CD4-positive, alpha-beta memory T cell (primary cell): Measurements from ENCODE around the gene SMIM36. TPM values are rescaled to one million over a fixed set of nuclear protein-coding genes. Genes with fewer than 3 reads are reported as not detected.
"Not testable (repeated sequence)": the region's sequence is repeated elsewhere in the genome, so short reads cannot be mapped to it uniquely, and the experiment has no call there.

Source experiments
- CTCF ChIA-PET: fragments of 350-600 bp; sonication (Branson Sonifier 250); formaldehyde crosslinking; loops from one replicate; lab custom pipeline; 2021; ENCODE audit warnings: inconsistent platforms; ENCODE audit not compliant: partially characterized antibody; lab: Charles Lee
- POLR2A ChIA-PET: fragments of 350-600 bp; sonication (Branson Sonifier 250); formaldehyde crosslinking; loops from one replicate; lab custom pipeline; 2021; ENCODE audit not compliant: partially characterized antibody; lab: Charles Lee
- DNase-seq, 5 donors: peaks; one replicate each; pipeline versions ENCODE4 v3.0.0 to v3.0.0-alpha.2; 2020 to 2022; ENCODE audit warnings: mixed read lengths in 1 of 5
- H3K27ac ChIP-seq: one replicate; pipeline ENCODE4 v1.7.0; 2013; ENCODE audit warnings: low read depth, low read length
- H3K27me3 ChIP-seq: 2 replicates; pipeline ENCODE4 v1.7.0; 2013; ENCODE audit warnings: mild to moderate bottlenecking, low read length, moderate library complexity; ENCODE audit not compliant: insufficient read depth
- H3K36me3 ChIP-seq: 2 replicates; pipeline ENCODE4 v1.7.0; 2013; ENCODE audit warnings: mild to moderate bottlenecking, low read length, moderate library complexity; ENCODE audit not compliant: insufficient read depth
- H3K4me1 ChIP-seq: 2 replicates; pipeline ENCODE4 v1.7.0; 2013; ENCODE audit warnings: mild to moderate bottlenecking, low read length, moderate library complexity; ENCODE audit not compliant: insufficient read depth
- H3K4me3 ChIP-seq, 2 donors: one replicate each; pipeline ENCODE4 v1.7.0; 2013; ENCODE audit warnings: low read length in 2 of 2, mild to moderate bottlenecking in 1 of 2
- H3K9me3 ChIP-seq, 2 donors: one replicate each; pipeline ENCODE4 v1.7.0; 2013; ENCODE audit warnings: low read length in 2 of 2, control low read depth in 1 of 2; ENCODE audit not compliant: control insufficient read depth in 1 of 2
- H3K27ac Mint-ChIP-seq, 7 donors: one replicate each; pipeline ENCODE4 v1.8.0; 2020 to 2021; ENCODE audit warnings: mixed read lengths in 7 of 7, mild to moderate bottlenecking in 6 of 7, inconsistent platforms in 3 of 7, moderate library complexity in 3 of 7
- H3K27me3 Mint-ChIP-seq, 2 donors: one replicate each; pipeline ENCODE4 v1.8.0; 2020 to 2021; ENCODE audit warnings: mixed read lengths in 2 of 2
- H3K36me3 Mint-ChIP-seq, 2 donors: one replicate each; pipeline ENCODE4 v1.8.0; 2020 to 2021; ENCODE audit warnings: mixed read lengths in 2 of 2, inconsistent platforms in 1 of 2, mild to moderate bottlenecking in 1 of 2
- H3K4me1 Mint-ChIP-seq, 4 donors: one replicate each; pipeline ENCODE4 v1.8.0; 2020 to 2021; ENCODE audit warnings: mixed read lengths in 4 of 4, mild to moderate bottlenecking in 1 of 4
- H3K4me3 Mint-ChIP-seq, 8 donors: one replicate each; pipeline ENCODE4 v1.8.0; 2020 to 2021; ENCODE audit warnings: mixed read lengths in 8 of 8, mild to moderate bottlenecking in 7 of 8, moderate library complexity in 6 of 8, inconsistent platforms in 3 of 8
- H3K9me3 Mint-ChIP-seq, 8 donors: one replicate each; pipeline ENCODE4 v1.8.0; 2020 to 2021; ENCODE audit warnings: mixed read lengths in 8 of 8, mild to moderate bottlenecking in 5 of 8, inconsistent platforms in 3 of 8, moderate library complexity in 1 of 8
- intact Hi-C: fragments of 100-400 bp; cut with micrococcal nuclease; formaldehyde crosslinking; loops from one replicate; pipeline ENCODE4 v1.15.1; 2023
- polyA plus RNA-seq, 2 donors: library from polyadenylated mRNA; unstranded; fragments of 300-500 nt; fragmentation: Illumina TruSeq; gene quantifications; one replicate each; pipeline ENCODE4 v1.2.3, GENCODE V29; 2021
- total RNA-seq, 2 experiments: library from RNA; stranded (reverse); gene quantifications; one replicate each; pipeline ENCODE4 v1.2.3, GENCODE V29; 2021

The SMIM36 gene
- total and polyA plus RNA-seq, 4 experiments from 2014 or later = not detected

DNA sequence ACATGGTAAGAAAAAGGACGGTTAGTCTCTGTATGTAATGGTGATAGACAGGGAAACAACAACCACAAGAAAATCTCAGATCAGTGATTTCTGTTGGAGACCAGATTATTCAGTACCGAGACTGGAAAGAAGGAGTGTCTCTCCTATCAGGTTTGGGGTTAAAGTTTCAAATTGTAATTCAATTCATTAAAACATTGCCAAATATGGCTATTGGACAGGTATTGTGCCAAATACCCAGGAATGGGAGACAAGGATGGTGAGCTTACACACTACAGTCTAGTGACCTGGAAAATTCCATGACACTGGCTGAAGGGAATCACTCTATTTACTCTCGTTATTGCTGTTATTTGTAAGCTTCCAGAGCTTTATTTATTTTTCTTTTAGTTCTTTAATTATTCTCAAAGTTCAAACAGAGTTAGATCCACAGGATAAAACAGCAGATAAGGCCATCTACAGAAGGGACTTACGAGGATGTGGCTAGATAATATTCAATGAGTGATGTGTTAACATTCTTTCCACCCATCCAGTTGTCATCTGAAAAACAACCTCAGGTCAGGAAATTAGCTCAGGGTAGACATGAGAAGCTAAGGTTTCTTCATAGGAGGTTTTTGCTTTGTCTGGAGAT, 64.6 kb downstream of the SMIM36 start:
- Mint-ChIP-seq H3K36me3 (no peaks in the 10 kb centered on the region), H3K4me1 (no peaks in the 10 kb centered on the region), H3K9me3 (no peaks in the 10 kb centered on the region), H3K27me3 (peaks cover 2 to 7% of the 10 kb centered on the region in 2 donors), H3K27ac (no peak overlapping the region), H3K4me3 (no peak overlapping the region)
- Histone ChIP-seq H3K27ac (no peak overlapping the region), H3K36me3 (no peaks in the 10 kb centered on the region), H3K9me3 (no peaks in the 10 kb centered on the region), H3K4me1 (no peaks in the 10 kb centered on the region), H3K4me3 (no peak overlapping the region), H3K27me3 (no peaks in the 10 kb centered on the region)
- intact Hi-C loops = no loop called here
- DNase-seq = no peak
- ChIA-PET CTCF (no interaction called here), POLR2A (no interaction called here)

DNA sequence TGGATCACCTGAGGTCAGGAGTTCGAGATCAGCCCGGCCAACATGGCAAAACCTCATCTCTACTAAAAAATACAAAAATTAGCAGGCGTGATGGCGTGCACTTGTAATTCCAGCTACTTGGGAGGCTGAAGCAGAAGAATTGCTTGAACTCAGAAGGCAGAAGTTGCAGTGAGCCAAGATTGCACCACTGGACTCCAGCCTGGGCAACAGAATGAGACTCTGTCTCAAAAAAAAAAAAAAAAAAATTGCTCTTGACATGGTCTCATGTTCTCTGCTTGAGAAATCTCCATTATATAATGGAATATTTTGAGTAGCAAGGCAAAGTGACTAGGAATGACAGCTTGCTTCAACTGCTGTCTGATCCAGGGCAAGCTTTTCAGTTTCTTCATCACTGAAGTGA, 65.2 kb downstream of the SMIM36 start:
- H3K4me3 ChIP-seq, H3K27me3 ChIP-seq, POLR2A ChIA-PET, H3K36me3 Mint-ChIP-seq, H3K36me3 ChIP-seq, H3K27ac Mint-ChIP-seq, H3K9me3 ChIP-seq, H3K9me3 Mint-ChIP-seq, H3K4me1 Mint-ChIP-seq, H3K4me3 Mint-ChIP-seq, H3K4me1 ChIP-seq, CTCF ChIA-PET, H3K27ac ChIP-seq, H3K27me3 Mint-ChIP-seq, intact Hi-C loops, DNase-seq: not testable (repeated sequence)

DNA sequence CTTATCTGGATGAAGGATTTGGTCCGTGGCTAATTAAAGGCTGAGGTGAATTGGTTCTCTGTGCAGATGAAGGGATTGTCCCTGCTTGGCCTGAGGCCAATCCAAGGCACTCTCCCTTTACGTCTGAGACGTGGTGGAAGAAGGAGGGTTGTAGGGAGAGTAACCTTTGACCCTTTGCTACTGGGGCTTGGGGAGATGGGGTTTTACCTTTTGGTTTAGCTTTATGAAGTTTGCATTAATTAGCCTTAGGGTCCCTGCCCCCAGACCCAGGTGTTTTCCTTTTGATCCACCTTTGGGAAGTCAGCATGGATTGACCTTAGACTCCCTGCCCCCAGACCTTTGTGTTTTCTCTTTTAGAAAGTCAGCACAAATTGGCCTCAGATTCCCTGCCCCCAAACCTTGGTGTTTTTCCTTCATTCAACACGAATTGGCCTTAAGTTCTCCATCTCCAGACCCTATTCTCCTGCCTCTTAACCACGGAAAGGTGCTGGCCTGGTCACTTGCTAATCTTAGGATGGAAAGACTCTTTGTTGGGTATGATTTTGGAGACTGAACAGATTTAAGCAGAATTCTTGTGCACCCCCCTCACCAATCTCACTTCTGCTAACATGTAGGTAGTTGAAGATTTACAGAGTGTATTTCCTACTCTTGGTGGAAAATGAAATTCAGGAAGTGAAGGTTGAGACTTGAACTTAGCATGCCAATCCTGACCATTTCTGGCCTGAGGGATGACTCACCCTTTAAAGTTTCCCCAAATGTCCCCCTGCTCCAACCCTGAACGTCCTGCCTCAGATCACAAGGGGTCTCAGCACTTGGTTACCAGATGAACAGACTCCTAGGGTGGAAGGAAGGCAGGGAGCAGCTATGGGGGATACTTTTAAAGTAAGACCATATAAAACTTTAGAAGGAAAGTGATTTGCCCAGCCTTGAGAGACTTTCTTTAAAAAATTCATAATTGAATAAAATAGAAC, 66.5 kb downstream of the SMIM36 start:
- H3K4me3 ChIP-seq = no peak overlapping the region
- Mint-ChIP-seq H3K27ac (no peak overlapping the region), H3K36me3 (no peaks in the 10 kb centered on the region), H3K4me3 (no peak overlapping the region), H3K9me3 (no peaks in the 10 kb centered on the region), H3K27me3 (peaks cover 0 to 2% of the 10 kb centered on the region in 2 donors), H3K4me1 (no peaks in the 10 kb centered on the region)
- no peaks in the 10 kb centered on the region for H3K4me1 ChIP-seq
- DNase-seq = no peak
- CTCF ChIA-PET = no interaction called here
- POLR2A ChIA-PET = no interaction called here
- no peak overlapping the region for H3K27ac ChIP-seq
- intact Hi-C loops = no loop called here
- no peaks in the 10 kb centered on the region for H3K27me3 ChIP-seq
- H3K36me3 ChIP-seq = no peaks in the 10 kb centered on the region
- no peaks in the 10 kb centered on the region for H3K9me3 ChIP-seq

DNA sequence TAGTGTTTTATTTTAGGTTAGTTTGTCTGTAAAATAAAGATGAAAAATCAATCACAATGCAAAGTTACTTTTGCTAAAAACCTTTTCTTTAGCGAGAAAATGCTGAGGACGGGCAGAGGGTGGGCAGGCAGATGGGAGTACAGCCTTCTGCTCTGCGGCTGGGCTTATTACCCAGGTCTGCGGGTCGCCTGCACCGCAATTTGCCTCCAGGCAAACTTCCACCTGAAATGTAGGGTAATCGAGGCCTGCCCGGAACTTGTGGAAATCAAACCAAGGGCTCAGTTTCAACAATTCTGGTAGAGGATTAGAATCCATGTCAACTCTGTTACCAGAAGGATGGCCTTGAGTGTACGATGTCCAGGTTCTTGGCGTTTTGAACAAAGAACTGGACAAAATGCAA, 67.3 kb downstream of the SMIM36 start:
- Mint-ChIP-seq H3K27me3 (peaks cover 2 to 4% of the 10 kb centered on the region in 2 donors), H3K9me3 (no peaks in the 10 kb centered on the region), H3K4me3 (no peak overlapping the region), H3K27ac (no peak overlapping the region), H3K36me3 (no peaks in the 10 kb centered on the region), H3K4me1 (no peaks in the 10 kb centered on the region)
- H3K4me3 ChIP-seq = no peak overlapping the region
- H3K9me3 ChIP-seq = no peaks in the 10 kb centered on the region
- H3K36me3 ChIP-seq = no peaks in the 10 kb centered on the region
- H3K4me1 ChIP-seq = no peaks in the 10 kb centered on the region
- ChIA-PET CTCF (no interaction called here), POLR2A (no interaction called here)
- intact Hi-C loops = no loop called here
- no peak for DNase-seq
- H3K27ac ChIP-seq = no peak overlapping the region
- H3K27me3 ChIP-seq = no peaks in the 10 kb centered on the region

DNA sequence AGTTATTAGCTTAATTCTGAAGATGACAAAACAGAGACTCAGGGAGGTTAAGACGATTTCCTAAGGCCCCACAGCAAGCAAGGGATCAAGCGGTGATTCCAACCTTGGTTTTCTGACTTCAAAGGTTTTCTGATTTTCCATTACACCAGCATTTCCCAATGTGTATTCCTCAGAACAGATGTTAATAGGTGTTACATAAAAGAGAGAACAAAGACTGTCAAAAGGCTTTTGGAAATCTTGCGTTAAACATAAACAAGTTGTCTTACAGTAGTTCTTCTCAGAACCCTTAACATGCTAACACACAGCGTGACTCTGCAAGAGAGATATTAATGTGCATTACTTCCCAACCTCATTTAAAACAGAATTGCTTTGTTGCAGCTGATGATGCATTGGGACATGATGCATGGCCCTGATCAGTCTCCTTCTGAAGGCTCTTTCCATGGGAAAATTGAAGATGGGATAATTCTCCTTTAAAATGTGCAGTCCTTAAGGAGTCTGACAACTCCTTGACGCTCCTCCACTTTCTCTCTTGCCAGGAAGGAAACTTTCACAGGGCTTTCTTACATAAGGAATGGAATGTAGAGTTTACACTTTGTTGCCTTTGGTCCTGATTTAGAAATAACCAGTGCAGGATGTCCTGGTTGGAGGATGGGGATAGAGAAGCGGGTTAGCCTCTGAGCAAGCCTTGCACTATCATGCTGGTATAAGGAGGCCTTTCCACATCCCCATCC, 68.1 kb downstream of the SMIM36 start:
- no peak overlapping the region for H3K4me3 ChIP-seq
- ChIA-PET CTCF (no interaction called here), POLR2A (no interaction called here)
- H3K27ac Mint-ChIP-seq = no peak overlapping the region
- H3K36me3 Mint-ChIP-seq = no peaks in the 10 kb centered on the region
- H3K27ac ChIP-seq = no peak overlapping the region
- H3K36me3 ChIP-seq = no peaks in the 10 kb centered on the region
- H3K9me3 Mint-ChIP-seq = no peaks in the 10 kb centered on the region
- no peak for DNase-seq
- H3K4me3 Mint-ChIP-seq = no peak overlapping the region
- H3K27me3 ChIP-seq = no peaks in the 10 kb centered on the region
- no peaks in the 10 kb centered on the region for H3K4me1 ChIP-seq
- no peaks in the 10 kb centered on the region for H3K9me3 ChIP-seq
- H3K27me3 Mint-ChIP-seq = peaks cover 2% of the 10 kb centered on the region in 2 donors
- intact Hi-C loops = no loop called here
- H3K4me1 Mint-ChIP-seq = no peaks in the 10 kb centered on the region

DNA sequence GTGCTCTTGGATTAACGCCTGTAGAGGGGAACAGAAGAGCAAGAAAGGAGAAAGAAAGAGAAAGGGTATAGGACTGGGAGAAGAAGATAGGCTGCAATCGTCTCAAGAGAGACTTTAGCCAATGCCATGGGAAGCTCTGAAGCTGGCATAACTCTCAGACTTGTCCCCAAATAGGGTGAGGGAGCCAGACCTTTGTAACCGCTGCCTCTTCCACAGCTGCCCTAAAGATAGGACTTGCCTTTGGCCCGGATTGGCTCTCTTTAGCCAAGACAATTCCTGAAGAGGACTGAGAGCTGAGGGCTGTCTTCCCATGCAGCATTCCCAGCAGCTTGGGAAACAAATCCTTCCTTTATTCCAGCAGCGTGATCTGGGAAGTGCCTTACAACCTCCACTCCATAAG, 68.8 kb downstream of the SMIM36 start:
- ChIA-PET POLR2A (no interaction called here), CTCF (no interaction called here)
- no peaks in the 10 kb centered on the region for H3K4me1 Mint-ChIP-seq
- H3K9me3 Mint-ChIP-seq = no peaks in the 10 kb centered on the region
- H3K27ac ChIP-seq = no peak overlapping the region
- H3K4me1 ChIP-seq = no peaks in the 10 kb centered on the region
- H3K9me3 ChIP-seq = no peaks in the 10 kb centered on the region
- peaks cover 2 to 6% of the 10 kb centered on the region in 2 donors for H3K27me3 Mint-ChIP-seq
- intact Hi-C loops = no loop called here
- no peak overlapping the region for H3K27ac Mint-ChIP-seq
- no peaks in the 10 kb centered on the region for H3K36me3 Mint-ChIP-seq
- H3K27me3 ChIP-seq = no peaks in the 10 kb centered on the region
- H3K36me3 ChIP-seq = no peaks in the 10 kb centered on the region
- no peak overlapping the region for H3K4me3 ChIP-seq
- H3K4me3 Mint-ChIP-seq = no peak overlapping the region
- DNase-seq = no peak

DNA sequence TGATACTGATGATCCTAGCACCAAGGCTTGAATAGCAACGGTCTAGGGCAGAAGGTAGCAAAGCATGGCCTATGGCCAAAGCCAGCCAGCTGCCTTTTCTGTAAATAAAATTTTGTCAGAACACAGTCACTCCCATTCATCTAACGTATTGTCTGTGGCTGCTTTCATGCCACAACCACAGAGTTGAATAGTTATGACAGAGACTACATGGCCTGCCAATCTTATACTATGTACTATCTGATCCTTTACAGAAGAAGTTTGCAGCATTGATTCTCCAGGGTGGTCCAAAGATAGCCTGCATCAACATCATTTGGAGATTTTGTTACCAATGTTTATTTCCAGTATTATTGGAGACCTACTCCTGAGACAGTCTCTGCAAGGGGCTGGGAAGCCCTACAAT, 69.7 kb downstream of the SMIM36 start:
- ChIA-PET POLR2A (no interaction called here), CTCF (no interaction called here)
- Mint-ChIP-seq H3K4me1 (no peaks in the 10 kb centered on the region), H3K27ac (no peak overlapping the region), H3K9me3 (no peaks in the 10 kb centered on the region), H3K27me3 (peaks cover 3 to 11% of the 10 kb centered on the region in 2 donors), H3K36me3 (no peaks in the 10 kb centered on the region), H3K4me3 (no peak overlapping the region)
- Histone ChIP-seq H3K27me3 (no peaks in the 10 kb centered on the region), H3K27ac (no peak overlapping the region), H3K9me3 (no peaks in the 10 kb centered on the region), H3K4me1 (no peaks in the 10 kb centered on the region), H3K4me3 (no peak overlapping the region), H3K36me3 (no peaks in the 10 kb centered on the region)
- DNase-seq = no peak
- intact Hi-C loops = no loop called here
